ENCODE measurements around the gene REPS1. TPM values are rescaled to one million over a fixed set of nuclear protein-coding genes. Genes with fewer than 3 reads are reported as not detected.

The REPS1 gene
- total RNA-seq, 2 donors from 2014 or later = 33.0 to 34.1 TPM

GRCh38 chr6:138857775-138858174 lies 130.3 kb downstream of the REPS1 start:
- Histone ChIP-seq H3K9ac (ENCODE audit: extremely low read depth, low read length, poor library complexity, severe bottlenecking) (no peak overlapping the region), H3K27ac (ENCODE audit: low read depth, low read length) (no peak overlapping the region), H3K4me3 (ENCODE audit: low read length) (no peak overlapping the region), H3K4me1 (ENCODE audit: control insufficient read depth, insufficient read depth, low read length) (no peaks in the 10 kb centered on the region), H3K27me3 (ENCODE audit: control insufficient read depth, insufficient read depth, low read length, poor library complexity, severe bottlenecking) (no peaks in the 10 kb centered on the region), H3K9me3 (ENCODE audit: control insufficient read depth, low read length) (no peaks in the 10 kb centered on the region), H3K36me3 (ENCODE audit: control insufficient read depth, insufficient read depth, low read length) (no peaks in the 10 kb centered on the region)
- Mint-ChIP-seq H3K4me1 (no peaks in the 10 kb centered on the region), H3K4me3 (no peak overlapping the region), H3K27ac (no peak overlapping the region), H3K36me3 (ENCODE audit: low read depth) (no peaks in the 10 kb centered on the region), H3K27me3 (ENCODE audit: insufficient read depth) (peaks cover 7% of the 10 kb centered on the region), H3K9me3 (no peaks in the 10 kb centered on the region)
- 84 to 91% methylated on average over 10 of the region's 10 CpGs for WGBS, 2 experiments (ENCODE audit: insufficient coverage in 1 of 2, insufficient read length in 1 of 2)
- no peak for DNase-seq
- TF ChIP-seq CTCF (conservative IDR thresholded peaks at IDR 0.05) = no peak

- TF ChIP-seq CTCF (conservative IDR thresholded peaks at IDR 0.05) = no peak
- Histone ChIP-seq H3K27ac (ENCODE audit: low read depth, low read length) (no peak overlapping the region), H3K4me3 (ENCODE audit: low read length) (no peak overlapping the region), H3K9ac (ENCODE audit: extremely low read depth, low read length, poor library complexity, severe bottlenecking) (no peak overlapping the region), H3K9me3 (ENCODE audit: control insufficient read depth, low read length) (no peaks in the 10 kb centered on the region), H3K36me3 (ENCODE audit: control insufficient read depth, insufficient read depth, low read length) (no peaks in the 10 kb centered on the region), H3K4me1 (ENCODE audit: control insufficient read depth, insufficient read depth, low read length) (no peaks in the 10 kb centered on the region), H3K27me3 (ENCODE audit: control insufficient read depth, insufficient read depth, low read length, poor library complexity, severe bottlenecking) (no peaks in the 10 kb centered on the region)
- no peaks in the 10 kb centered on the region for H3K4me1 Mint-ChIP-seq
- no peak overlapping the region for H3K4me3 Mint-ChIP-seq
- H3K27ac Mint-ChIP-seq = no peak overlapping the region
- H3K27me3 Mint-ChIP-seq (ENCODE audit: insufficient read depth) = peaks cover 8% of the 10 kb centered on the region
- WGBS, 2 experiments (ENCODE audit: insufficient coverage in 1 of 2, insufficient read length in 1 of 2) = 90 to 96% methylated on average over 6 of the region's 6 CpGs
- DNase-seq = no peak
- no peaks in the 10 kb centered on the region for H3K9me3 Mint-ChIP-seq
- no peaks in the 10 kb centered on the region for H3K36me3 Mint-ChIP-seq (ENCODE audit: low read depth)
Measured at GRCh38 chr6:138856654-138857053, 131.4 kb downstream of the REPS1 start.

Other genes with a start within 250 kb of the REPS1 start
- gene CCDC28A, start 214.5 kb downstream of the REPS1 start, total RNA-seq = 10 to 100 TPM; 10.6 to 12.3 TPM
- gene ECT2L, start 192.2 kb downstream of the REPS1 start, total RNA-seq = not detected
- 10 to 100 TPM; 24.7 to 45.8 TPM for gene ABRACL, start 40.5 kb upstream of the REPS1 start, total RNA-seq
- gene HECA, start 146.8 kb upstream of the REPS1 start, total RNA-seq = 1 to 10 TPM; 5.6 to 6.0 TPM